Neuronal stem cell (in vitro differentiated cells): ENCODE measurements around the gene PCDHGB1.

ENCODE experiments used
- DNase-seq: peaks from one replicate; pipeline ENCODE4 v3.0.0-alpha.2; 2013; ENCODE audit warnings: low spot score
- H2AFZ ChIP-seq: one replicate; pipeline ENCODE4 v1.6.1; 2013; ENCODE audit warnings: mild to moderate bottlenecking, low read length, inconsistent platforms
- H2AK5ac ChIP-seq: 2 replicates; pipeline ENCODE4 v1.6.1; 2013; ENCODE audit warnings: low read depth, mild to moderate bottlenecking, inconsistent platforms, low read length, moderate library complexity, mixed read lengths
- H2BK120ac ChIP-seq: 2 replicates; pipeline ENCODE4 v1.6.1; 2013; ENCODE audit warnings: low read depth, mild to moderate bottlenecking, inconsistent platforms, low read length, moderate library complexity, mixed read lengths
- H2BK12ac ChIP-seq: one replicate; pipeline ENCODE4 v1.6.1; 2013; ENCODE audit warnings: low read length, inconsistent platforms
- H2BK15ac ChIP-seq: 2 replicates; pipeline ENCODE4 v1.6.1; 2013; ENCODE audit warnings: mild to moderate bottlenecking, low read length, inconsistent platforms, mixed read lengths
- H2BK5ac ChIP-seq: one replicate; pipeline ENCODE4 v1.6.1; 2013; ENCODE audit warnings: inconsistent platforms, mild to moderate bottlenecking, low read length, moderate library complexity
- H3K14ac ChIP-seq: one replicate; pipeline ENCODE4 v1.6.1; 2013; ENCODE audit warnings: low read length, inconsistent platforms
- H3K18ac ChIP-seq: 2 replicates; pipeline ENCODE4 v1.6.1; 2013; ENCODE audit warnings: low read length, inconsistent platforms
- H3K23ac ChIP-seq: 2 replicates; pipeline ENCODE4 v1.6.1; 2013; ENCODE audit warnings: low read depth, mild to moderate bottlenecking, mixed read lengths, low read length, inconsistent platforms; ENCODE audit not compliant: poor library complexity
- H3K27ac ChIP-seq: replicated peaks from 3 replicates; pipeline ENCODE4 v1.5.1; 2013; ENCODE audit warnings: low read length, inconsistent platforms
- H3K27me3 ChIP-seq, 3 experiments: 2 replicates each; pipeline ENCODE4 v1.6.1; 2013; ENCODE audit warnings: low read length in 3 of 3, mild to moderate bottlenecking in 2 of 3, inconsistent platforms in 1 of 3, low read depth in 1 of 3, mixed read lengths in 1 of 3, moderate library complexity in 1 of 3; ENCODE audit not compliant: control insufficient read depth in 3 of 3, insufficient read depth in 3 of 3
- H3K36me3 ChIP-seq, 2 donors: replicated peaks in 1 of 2; 2 replicates each; pipeline ENCODE4 v1.6.1; 2013; ENCODE audit warnings: low read length in 2 of 2; ENCODE audit not compliant: control insufficient read depth in 2 of 2, insufficient read depth in 2 of 2
- H3K4ac ChIP-seq: 2 replicates; pipeline ENCODE4 v1.6.1; 2013; ENCODE audit warnings: inconsistent platforms, mild to moderate bottlenecking, low read length, moderate library complexity
- H3K4me1 ChIP-seq, 2 donors: 1 replicate in 1 of 2; 2 replicates in 1 of 2; pipeline ENCODE4 v1.6.1; 2013; ENCODE audit warnings: low read length in 2 of 2, low read depth in 1 of 2; ENCODE audit not compliant: control insufficient read depth in 2 of 2, insufficient read depth in 1 of 2
- H3K4me2 ChIP-seq: one replicate; pipeline ENCODE4 v1.6.1; 2013; ENCODE audit warnings: mild to moderate bottlenecking, low read length, inconsistent platforms; ENCODE audit not compliant: insufficient read depth, poor library complexity, severe bottlenecking
- H3K4me3 ChIP-seq, 2 donors: 2 replicates each; pipeline ENCODE4 v1.5.1; 2013; ENCODE audit warnings: low read length in 2 of 2, mild to moderate bottlenecking in 2 of 2, inconsistent platforms in 1 of 2, moderate library complexity in 1 of 2
- H3K79me1 ChIP-seq: one replicate; pipeline ENCODE4 v1.6.1; 2013; ENCODE audit warnings: low read depth, mild to moderate bottlenecking, inconsistent platforms, low read length, moderate library complexity
- H3K9ac ChIP-seq: one replicate; pipeline ENCODE4 v1.6.1; 2013; ENCODE audit warnings: mild to moderate bottlenecking, low read depth, low read length, inconsistent platforms; ENCODE audit not compliant: poor library complexity
- H3K9me3 ChIP-seq, 2 donors: replicated peaks in 1 of 2; 2 replicates each; pipeline versions ENCODE3 to v1.6.1; 2013; ENCODE audit warnings: low read length in 2 of 2, mild to moderate bottlenecking in 2 of 2, inconsistent platforms in 1 of 2, low read depth in 1 of 2, mixed read lengths in 1 of 2, moderate library complexity in 1 of 2; ENCODE audit not compliant: control insufficient read depth in 2 of 2, insufficient read depth in 1 of 2
- H4K8ac ChIP-seq: one replicate; pipeline ENCODE4 v1.6.1; 2013; ENCODE audit warnings: low read depth, mild to moderate bottlenecking, inconsistent platforms, low read length, moderate library complexity
- H4K91ac ChIP-seq: one replicate; pipeline ENCODE4 v1.6.1; 2013; ENCODE audit warnings: low read length, low read depth, mild to moderate bottlenecking, inconsistent platforms; ENCODE audit not compliant: poor library complexity
- WGBS, 2 donors: extraction: QIAGEN DNeasy Blood & Tissue Kit; methylation state at CpG; one replicate each; pipeline ENCODE4 v1.1.7; 2013; ENCODE audit warnings: missing lambda C conversion rate in 2 of 2, mixed read lengths in 1 of 2; ENCODE audit not compliant: insufficient read length in 2 of 2, insufficient replicate concordance in 1 of 2; ENCODE audit errors: extremely low coverage in 2 of 2; 5-methylcytosine and 5-hydroxymethylcytosine counted together

PCDHGB1 gene

GRCh38 chr5:141351591-141351990 lies 1.7 kb downstream of the PCDHGB1 start:
- H3K14ac ChIP-seq = no peak overlapping the region
- H3K79me1 ChIP-seq = no peaks in the 10 kb centered on the region
- peaks cover 0 to under 1% of the 10 kb centered on the region in 2 donors for H3K36me3 ChIP-seq
- H3K4me2 ChIP-seq = no peak overlapping the region
- no peak overlapping the region for H2BK120ac ChIP-seq
- H4K91ac ChIP-seq = no peak overlapping the region
- H3K27ac ChIP-seq = no peak overlapping the region
- no peak overlapping the region for H4K8ac ChIP-seq
- no peaks in the 10 kb centered on the region for H3K4me1 ChIP-seq
- H3K9ac ChIP-seq = no peak overlapping the region
- H3K4me3 ChIP-seq = no peak overlapping the region
- peaks cover 0 to 2% (median 0%) of the 10 kb centered on the region in 3 experiments for H3K27me3 ChIP-seq
- no CpG with 5 or more reads among the region's 36 CpGs for WGBS, 2 donors
- no peak overlapping the region for H2AFZ ChIP-seq
- H2BK15ac ChIP-seq = no peak overlapping the region
- no peak for DNase-seq
- H2AK5ac ChIP-seq = no peak overlapping the region
- no peak overlapping the region for H2BK12ac ChIP-seq
- no peak overlapping the region for H3K18ac ChIP-seq
- no peak overlapping the region for H2BK5ac ChIP-seq
- no peak overlapping the region for H3K4ac ChIP-seq
- H3K23ac ChIP-seq = no peak overlapping the region
- H3K9me3 ChIP-seq = peaks cover 20 to 45% of the 10 kb centered on the region in 2 donors

- no peak for DNase-seq
- H2AFZ ChIP-seq = no peak within 1 kb of the TSS
- H2BK12ac ChIP-seq = no peak within 1 kb of the TSS
- H3K4me2 ChIP-seq = no peak within 1 kb of the TSS
- H2BK5ac ChIP-seq = no peak within 1 kb of the TSS
- no peak within 1 kb of the TSS for H2AK5ac ChIP-seq
- no peak within 1 kb of the TSS for H3K14ac ChIP-seq
- H3K27me3 ChIP-seq = peaks cover 0 to 4% (median 0%) of the 10 kb centered on the region in 3 experiments
- no CpG with 5 or more reads among the region's 29 CpGs for WGBS, 2 donors
- H3K4me3 ChIP-seq = no peak within 1 kb of the TSS
- H3K23ac ChIP-seq = no peak within 1 kb of the TSS
- no peak within 1 kb of the TSS for H3K9ac ChIP-seq
- no peaks in the 10 kb centered on the region for H3K4me1 ChIP-seq
- H4K8ac ChIP-seq = no peak within 1 kb of the TSS
- no peak within 1 kb of the TSS for H3K27ac ChIP-seq
- peaks cover 24 to 69% of the 10 kb centered on the region in 2 donors for H3K9me3 ChIP-seq
- H3K79me1 ChIP-seq = no peaks in the 10 kb centered on the region
- peaks cover 0 to 3% of the 10 kb centered on the region in 2 donors for H3K36me3 ChIP-seq
- H4K91ac ChIP-seq = no peak within 1 kb of the TSS
- no peak within 1 kb of the TSS for H3K4ac ChIP-seq
- no peak within 1 kb of the TSS for H3K18ac ChIP-seq
- no peak within 1 kb of the TSS for H2BK120ac ChIP-seq
- no peak within 1 kb of the TSS for H2BK15ac ChIP-seq
Observed at GRCh38 chr5:141354900-141355469, 5.1 kb downstream of the PCDHGB1 start, which contains the start of gene PCDHGA4. PCDHGA4 (plus strand) TSS chr5:141355021; CDS start chr5:141355108, 87 bp downstream.

- Histone ChIP-seq H3K27ac (no peak overlapping the region), H3K4me3 (no peak overlapping the region), H3K27me3 (peaks cover 0 to 4% (median 0%) of the 10 kb centered on the region in 3 experiments), H2AFZ (no peak overlapping the region), H3K4me2 (no peak overlapping the region), H2AK5ac (no peak overlapping the region), H4K91ac (no peak overlapping the region), H2BK12ac (no peak overlapping the region), H3K23ac (no peak overlapping the region), H3K36me3 (peaks cover 0 to 3% of the 10 kb centered on the region in 2 donors), H3K4me1 (no peaks in the 10 kb centered on the region), H3K9me3 (peaks cover 27 to 70% of the 10 kb centered on the region in 2 donors), H2BK120ac (no peak overlapping the region), H3K9ac (no peak overlapping the region), H2BK5ac (no peak overlapping the region), H3K4ac (no peak overlapping the region), H3K79me1 (no peaks in the 10 kb centered on the region), H3K18ac (no peak overlapping the region), H4K8ac (no peak overlapping the region), H2BK15ac (no peak overlapping the region), H3K14ac (no peak overlapping the region)
- no peak for DNase-seq
- WGBS, 2 donors = no CpG with 5 or more reads among the region's 24 CpGs
Observed at GRCh38 chr5:141355641-141356040, 5.7 kb downstream of the PCDHGB1 start.

- H3K27me3 ChIP-seq = peaks cover 0 to 4% (median 0%) of the 10 kb centered on the region in 3 experiments
- peaks cover 0 to 3% of the 10 kb centered on the region in 2 donors for H3K36me3 ChIP-seq
- H3K23ac ChIP-seq = no peak overlapping the region
- H3K9me3 ChIP-seq = peaks cover 24 to 70% of the 10 kb centered on the region in 2 donors
- H3K18ac ChIP-seq = no peak overlapping the region
- no peak overlapping the region for H2AK5ac ChIP-seq
- no peak overlapping the region for H3K4ac ChIP-seq
- H3K79me1 ChIP-seq = no peaks in the 10 kb centered on the region
- no peak overlapping the region for H4K8ac ChIP-seq
- H3K27ac ChIP-seq = no peak overlapping the region
- H2BK5ac ChIP-seq = no peak overlapping the region
- no peak overlapping the region for H3K4me2 ChIP-seq
- H3K4me3 ChIP-seq = no peak overlapping the region
- H3K14ac ChIP-seq = no peak overlapping the region
- H2BK15ac ChIP-seq = no peak overlapping the region
- no peak overlapping the region for H2BK120ac ChIP-seq
- H4K91ac ChIP-seq = no peak overlapping the region
- WGBS, 2 donors = no CpG with 5 or more reads among the region's 5 CpGs
- no peak overlapping the region for H2BK12ac ChIP-seq
- H2AFZ ChIP-seq = no peak overlapping the region
- no peaks in the 10 kb centered on the region for H3K4me1 ChIP-seq
- no peak for DNase-seq
- H3K9ac ChIP-seq = no peak overlapping the region
Observed at GRCh38 chr5:141356133-141356532, 6.2 kb downstream of the PCDHGB1 start.
